KOPT-K1 (cell line): ENCODE measurements around the gene TXNDC12.
"Not testable (repeated sequence)": the region's sequence is repeated elsewhere in the genome, so short reads cannot be mapped to it uniquely, and the experiment has no call there.

Experiments
- H3K27ac ChIP-seq: fragments of 200-600 bp; sonication (generic); 2 replicates; pipeline ENCODE4 v1.5.1; 2016; ENCODE audit warnings: antibody characterized with exemption, mild to moderate bottlenecking, low read depth, low read length; ENCODE audit not compliant: poor library complexity, severe bottlenecking
- H3K36me3 ChIP-seq: fragments of 200-600 bp; sonication (generic); 2 replicates; pipeline ENCODE4 v1.5.1; 2017; ENCODE audit warnings: antibody characterized with exemption, mild to moderate bottlenecking, low read length, moderate library complexity; ENCODE audit not compliant: insufficient read depth
- H3K9me3 ChIP-seq: fragments of 200-600 bp; sonication (generic); 2 replicates; pipeline ENCODE4 v1.5.1; 2017; ENCODE audit warnings: antibody characterized with exemption, low read length, mild to moderate bottlenecking; ENCODE audit not compliant: insufficient read depth, poor library complexity, severe bottlenecking

The TXNDC12 gene

GRCh38 chr1:52032124-52032784, 22.7 kb downstream of the TXNDC12 start:
- Histone ChIP-seq H3K9me3 (no peaks in the 10 kb centered on the region), H3K36me3 (peaks cover 23% of the 10 kb centered on the region), H3K27ac (peak overlapping the region; percentile 75)

- not testable (repeated sequence) for H3K9me3 ChIP-seq, H3K27ac ChIP-seq
- peaks cover 47% of the 10 kb centered on the region for H3K36me3 ChIP-seq
Measured at GRCh38 chr1:52028839-52029238, 26.2 kb downstream of the TXNDC12 start.

- H3K9me3 ChIP-seq: no peaks in the 10 kb centered on the region
- H3K27ac ChIP-seq: no peak overlapping the region
- H3K36me3 ChIP-seq: peaks cover 52% of the 10 kb centered on the region
Measured at GRCh38 chr1:52028328-52028727, 26.7 kb downstream of the TXNDC12 start.

- Histone ChIP-seq H3K9me3 (no peaks in the 10 kb centered on the region), H3K27ac (no peak overlapping the region), H3K36me3 (peaks cover 69% of the 10 kb centered on the region)
Measured at GRCh38 chr1:52026278-52026677, 28.7 kb downstream of the TXNDC12 start.

GRCh38 chr1:52022133-52022532, 32.9 kb downstream of the TXNDC12 start:
- no peaks in the 10 kb centered on the region for H3K9me3 ChIP-seq
- no peak overlapping the region for H3K27ac ChIP-seq
- H3K36me3 ChIP-seq: peaks cover 73% of the 10 kb centered on the region

GRCh38 chr1:52008071-52008809, 46.8 kb downstream of the TXNDC12 start:
- no peaks in the 10 kb centered on the region for H3K9me3 ChIP-seq
- no peaks in the 10 kb centered on the region for H3K36me3 ChIP-seq
- no peak overlapping the region for H3K27ac ChIP-seq

- Histone ChIP-seq H3K36me3 (no peaks in the 10 kb centered on the region), H3K27ac (no peak overlapping the region), H3K9me3 (no peaks in the 10 kb centered on the region)
Measured at GRCh38 chr1:52007215-52008002, 47.6 kb downstream of the TXNDC12 start.

- H3K36me3 ChIP-seq, H3K27ac ChIP-seq, H3K9me3 ChIP-seq: not testable (repeated sequence)
Measured at GRCh38 chr1:52006081-52006553, 48.9 kb downstream of the TXNDC12 start.

- H3K27ac ChIP-seq, H3K9me3 ChIP-seq, H3K36me3 ChIP-seq: not testable (repeated sequence)
Measured at GRCh38 chr1:52005548-52005947, 49.4 kb downstream of the TXNDC12 start.

GRCh38 chr1:52003877-52004276, 51.1 kb downstream of the TXNDC12 start:
- Histone ChIP-seq H3K36me3 (no peaks in the 10 kb centered on the region), H3K27ac (no peak overlapping the region), H3K9me3 (no peaks in the 10 kb centered on the region)

GRCh38 chr1:52002038-52002917, 52.7 kb downstream of the TXNDC12 start:
- Histone ChIP-seq H3K36me3 (no peaks in the 10 kb centered on the region), H3K9me3 (no peaks in the 10 kb centered on the region), H3K27ac (no peak overlapping the region)

GRCh38 chr1:51998701-51999100, 56.3 kb downstream of the TXNDC12 start:
- H3K9me3 ChIP-seq: no peaks in the 10 kb centered on the region
- no peak overlapping the region for H3K27ac ChIP-seq
- no peaks in the 10 kb centered on the region for H3K36me3 ChIP-seq

- Histone ChIP-seq H3K36me3 (no peaks in the 10 kb centered on the region), H3K27ac (no peak overlapping the region), H3K9me3 (no peaks in the 10 kb centered on the region)
Measured at GRCh38 chr1:51997974-51998382, 57.0 kb downstream of the TXNDC12 start.

- H3K36me3 ChIP-seq: no peaks in the 10 kb centered on the region
- H3K27ac ChIP-seq: no peak within 1 kb of the TSS
- no peaks in the 10 kb centered on the region for H3K9me3 ChIP-seq
Measured at GRCh38 chr1:51990478-51990965, 64.5 kb downstream of the TXNDC12 start, which contains the start of gene RAB3B. Gene RAB3B, minus strand, starts transcription at chr1:51990700. Its CDS starts 13,583 bp downstream, at chr1:51977117.
